Stimulated activated CD4-positive, alpha-beta T cell treated with anti-CD3 and anti-CD28 coated beads, Interleukin-2, amount 100 ng/mL, for 48 hours (primary cell): ENCODE measurements around the gene KRT17.
"Not testable (repeated sequence)": the region's sequence is repeated elsewhere in the genome, so short reads cannot be mapped to it uniquely, and the experiment has no call there.

Source experiments
- DNase-seq, 2 donors: peaks; one replicate each; pipeline ENCODE4 v3.0.0-alpha.2; 2020

The KRT17 gene

GRCh38 chr17:41619036-41619926 is 5.1 kb downstream of the KRT17 start:
- no peak for DNase-seq

- no peak for DNase-seq
Measured at GRCh38 chr17:41618341-41619035, 5.9 kb downstream of the KRT17 start.

- DNase-seq, result no peak
Measured at GRCh38 chr17:41617698-41618097, 6.7 kb downstream of the KRT17 start.

GRCh38 chr17:41617136-41617535 is 7.2 kb downstream of the KRT17 start:
- no peak for DNase-seq

- DNase-seq, result not testable (repeated sequence)
Measured at GRCh38 chr17:41616486-41616885, 7.9 kb downstream of the KRT17 start.

- DNase-seq, result no peak
Measured at GRCh38 chr17:41615454-41615853, 8.9 kb downstream of the KRT17 start.

- DNase-seq, result not testable (repeated sequence)
Measured at GRCh38 chr17:41614767-41615166, 9.6 kb downstream of the KRT17 start.

- DNase-seq, result no peak
Measured at GRCh38 chr17:41614098-41614497, 10.3 kb downstream of the KRT17 start.

GRCh38 chr17:41613277-41614082 is 10.9 kb downstream of the KRT17 start:
- DNase-seq, result no peak

- not testable (repeated sequence) for DNase-seq
Measured at GRCh38 chr17:41612376-41613160, 11.8 kb downstream of the KRT17 start, which contains the start of gene KRT16. TSS of gene KRT16 (minus strand) at chr17:41612767. CDS start at chr17:41612688, 79 bp downstream.

- DNase-seq, result no peak
Measured at GRCh38 chr17:41610965-41611640, 13.3 kb downstream of the KRT17 start.

- DNase-seq, result not testable (repeated sequence)
Measured at GRCh38 chr17:41610061-41610517, 14.3 kb downstream of the KRT17 start.

- DNase-seq, result not testable (repeated sequence)
Measured at GRCh38 chr17:41606930-41607329, 17.4 kb downstream of the KRT17 start.

GRCh38 chr17:41602524-41602923 is 21.9 kb downstream of the KRT17 start:
- no peak for DNase-seq

- DNase-seq, result no peak
Measured at GRCh38 chr17:41600318-41600717, 24.1 kb downstream of the KRT17 start.

GRCh38 chr17:41599680-41600079 is 24.7 kb downstream of the KRT17 start:
- DNase-seq, result no peak

GRCh38 chr17:41595585-41595984 is 28.8 kb downstream of the KRT17 start:
- no peak for DNase-seq

- DNase-seq, result no peak
Measured at GRCh38 chr17:41594363-41594915, 29.9 kb downstream of the KRT17 start.

GRCh38 chr17:41593306-41593981 is 30.9 kb downstream of the KRT17 start:
- no peak for DNase-seq

GRCh38 chr17:41592601-41593305 is 31.6 kb downstream of the KRT17 start:
- DNase-seq, result no peak
